D341Med (cell line): Measurements from ENCODE around the gene DNAAF5.
"Not testable (repeated sequence)": the region's sequence is repeated elsewhere in the genome, so short reads cannot be mapped to it uniquely, and the experiment has no call there.

Experiments
- DNase-seq: peaks from one replicate; pipeline ENCODE4 v3.0.0; 2012; ENCODE audit warnings: low spot score

The DNAAF5 gene

DNA sequence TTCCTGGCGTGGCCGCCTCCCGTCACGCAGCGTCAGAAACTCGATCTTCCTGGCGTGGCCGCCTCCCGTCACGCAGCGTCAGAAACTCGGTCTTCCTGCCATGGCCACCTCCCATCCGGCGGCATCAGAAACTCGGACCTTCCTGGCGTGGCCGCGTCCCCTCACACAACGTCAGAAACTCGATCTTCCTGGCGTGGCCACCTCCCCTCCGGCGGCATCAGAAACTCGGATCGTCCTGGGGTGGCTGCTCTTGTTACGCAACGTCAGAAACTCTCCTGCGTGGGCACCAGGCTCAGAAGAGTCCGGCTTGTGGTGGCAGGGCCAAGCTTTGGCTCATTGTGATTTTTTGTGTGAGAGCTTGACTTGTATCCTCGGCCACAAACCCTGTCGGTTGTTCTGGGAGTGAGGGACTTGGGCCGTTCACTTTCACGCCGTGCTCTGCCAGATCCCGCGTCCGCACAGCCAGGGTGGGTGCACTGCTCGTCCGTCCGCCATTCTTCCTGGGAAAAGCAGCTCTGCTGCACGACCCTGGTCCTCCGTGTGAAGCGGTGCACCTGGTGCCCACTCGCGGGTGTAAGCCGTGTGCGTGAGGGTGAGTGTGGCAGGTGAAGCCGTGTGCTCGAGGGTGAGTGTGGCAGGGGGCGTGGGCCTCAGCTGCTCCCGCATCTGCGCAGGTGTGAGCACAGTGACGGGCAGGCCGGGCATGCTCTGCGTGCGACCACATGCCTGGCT lies 56.4 kb downstream of the DNAAF5 start:
- DNase-seq = peak; percentile 23

DNA sequence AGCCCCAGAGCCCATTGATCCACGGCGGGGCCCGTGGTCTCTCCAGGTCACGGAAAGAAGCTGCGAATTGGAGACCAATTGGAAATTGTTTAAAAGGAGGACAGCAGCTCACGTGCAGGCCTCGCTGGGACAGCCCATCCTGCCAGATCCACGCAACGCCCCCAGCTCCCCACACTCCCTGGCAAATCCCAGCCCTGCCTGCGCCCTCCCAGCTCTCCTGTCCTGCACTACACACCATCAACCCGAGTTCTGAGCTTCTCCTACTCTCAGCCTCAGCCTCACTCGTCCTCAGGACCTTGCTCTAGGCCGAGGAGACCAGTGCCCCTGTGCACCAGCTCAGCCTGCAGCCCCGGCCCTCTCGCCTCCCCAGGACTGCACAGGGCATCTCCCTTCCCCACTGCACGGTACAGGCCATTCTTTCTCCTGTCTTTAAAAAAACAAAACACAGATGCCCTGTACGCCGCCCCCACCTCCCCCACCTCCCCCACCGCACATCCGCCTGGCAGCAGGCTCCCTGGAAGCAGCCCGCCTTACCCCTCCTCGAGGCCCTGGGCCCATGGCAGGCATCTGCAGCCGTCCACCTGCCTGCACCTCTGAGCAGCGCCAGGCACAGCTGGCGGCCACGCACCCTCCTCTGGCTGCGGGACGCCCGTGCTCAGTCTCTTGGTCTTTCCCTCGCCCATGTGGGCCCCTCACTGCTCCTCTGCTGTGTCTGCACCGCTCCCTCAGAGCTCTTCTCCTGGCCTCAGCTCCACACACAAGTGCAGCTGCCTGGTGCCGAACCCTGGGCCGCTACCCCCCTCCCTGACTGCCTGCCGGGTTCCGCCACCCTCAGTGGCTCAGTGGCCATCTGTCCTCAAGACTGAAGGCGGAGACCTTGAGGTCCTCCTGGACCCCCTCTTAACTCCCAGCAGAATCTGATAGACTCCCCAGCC lies 57.3 kb downstream of the DNAAF5 start:
- peak; percentile 18 for DNase-seq

DNA sequence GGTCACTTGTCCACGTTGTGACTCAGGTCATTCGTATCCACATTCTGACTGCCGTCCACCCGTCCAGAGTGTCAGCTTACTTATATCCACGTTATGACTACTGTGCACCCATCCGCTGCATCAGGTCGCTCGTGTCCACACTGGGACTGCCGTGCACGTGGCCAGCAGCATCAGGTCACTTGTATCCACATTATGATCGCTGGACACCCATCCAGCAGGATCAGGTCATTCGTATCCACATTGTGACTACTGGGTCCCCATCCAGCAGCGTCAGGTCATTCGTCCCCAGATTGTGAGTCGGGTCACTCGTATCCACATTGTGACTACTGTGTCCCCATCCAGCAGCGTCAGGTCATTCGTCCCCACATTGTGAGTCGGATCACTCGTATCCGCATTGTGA lies 58.5 kb downstream of the DNAAF5 start:
- no peak for DNase-seq

DNA sequence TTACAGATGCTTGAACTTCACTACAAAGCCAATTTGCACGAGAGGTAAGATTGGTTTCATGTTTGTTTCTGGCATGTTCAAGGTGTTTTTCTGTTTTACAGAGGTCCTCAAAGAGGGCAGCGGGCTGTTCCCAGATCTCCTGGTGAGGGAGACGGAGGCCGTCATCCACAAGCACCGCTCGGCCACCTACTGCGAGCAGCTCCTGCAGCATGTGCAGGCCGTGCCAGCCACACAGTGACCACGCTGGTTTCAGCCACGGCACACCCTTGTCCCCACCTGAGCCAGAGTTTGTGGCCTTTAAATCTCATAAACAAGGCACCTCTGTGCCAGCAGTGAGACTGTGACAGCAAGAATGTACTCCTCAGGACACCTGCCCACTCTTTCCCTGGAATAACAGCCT lies 58.9 kb downstream of the DNAAF5 start:
- DNase-seq = no peak

DNA sequence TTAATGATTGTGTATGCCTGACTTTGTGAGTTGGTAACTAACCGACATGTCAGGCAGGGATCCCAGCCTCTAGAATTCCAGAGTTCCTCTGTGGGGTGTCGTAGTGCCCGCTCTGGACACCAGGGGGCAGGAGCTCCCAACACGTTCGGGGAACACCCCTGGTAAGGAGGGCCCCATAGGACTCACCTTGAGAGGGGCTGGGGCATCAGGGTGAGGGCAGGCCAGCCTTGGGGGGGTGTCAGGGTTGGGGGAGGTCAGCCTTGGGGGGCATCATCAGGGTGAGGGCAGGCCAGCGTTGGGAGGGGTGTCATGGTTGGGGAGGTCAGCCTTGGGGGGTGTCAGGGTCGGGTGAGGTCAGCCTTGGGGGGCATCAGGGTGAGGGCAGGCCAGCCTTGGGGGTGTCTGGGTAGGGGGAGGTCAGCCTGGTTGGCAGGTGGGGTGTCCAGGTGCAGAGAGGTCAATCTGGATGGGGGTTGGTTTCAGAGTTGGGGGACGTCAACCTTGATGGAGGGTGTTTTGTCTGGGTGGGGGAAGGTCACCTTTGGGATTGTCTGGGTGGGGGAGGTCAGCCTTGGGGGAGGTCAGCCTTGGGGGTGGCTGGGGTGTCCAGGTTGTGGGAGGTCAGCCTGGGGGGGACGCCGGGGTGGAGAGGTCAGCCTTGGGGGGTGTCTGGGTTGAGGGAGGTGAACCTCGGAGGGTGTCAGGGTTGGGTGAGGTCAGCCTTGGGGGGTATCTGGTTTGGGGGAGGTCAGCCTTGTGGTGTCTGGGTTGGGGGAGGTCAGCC lies 60.2 kb downstream of the DNAAF5 start:
- peak; percentile 89 for DNase-seq

DNA sequence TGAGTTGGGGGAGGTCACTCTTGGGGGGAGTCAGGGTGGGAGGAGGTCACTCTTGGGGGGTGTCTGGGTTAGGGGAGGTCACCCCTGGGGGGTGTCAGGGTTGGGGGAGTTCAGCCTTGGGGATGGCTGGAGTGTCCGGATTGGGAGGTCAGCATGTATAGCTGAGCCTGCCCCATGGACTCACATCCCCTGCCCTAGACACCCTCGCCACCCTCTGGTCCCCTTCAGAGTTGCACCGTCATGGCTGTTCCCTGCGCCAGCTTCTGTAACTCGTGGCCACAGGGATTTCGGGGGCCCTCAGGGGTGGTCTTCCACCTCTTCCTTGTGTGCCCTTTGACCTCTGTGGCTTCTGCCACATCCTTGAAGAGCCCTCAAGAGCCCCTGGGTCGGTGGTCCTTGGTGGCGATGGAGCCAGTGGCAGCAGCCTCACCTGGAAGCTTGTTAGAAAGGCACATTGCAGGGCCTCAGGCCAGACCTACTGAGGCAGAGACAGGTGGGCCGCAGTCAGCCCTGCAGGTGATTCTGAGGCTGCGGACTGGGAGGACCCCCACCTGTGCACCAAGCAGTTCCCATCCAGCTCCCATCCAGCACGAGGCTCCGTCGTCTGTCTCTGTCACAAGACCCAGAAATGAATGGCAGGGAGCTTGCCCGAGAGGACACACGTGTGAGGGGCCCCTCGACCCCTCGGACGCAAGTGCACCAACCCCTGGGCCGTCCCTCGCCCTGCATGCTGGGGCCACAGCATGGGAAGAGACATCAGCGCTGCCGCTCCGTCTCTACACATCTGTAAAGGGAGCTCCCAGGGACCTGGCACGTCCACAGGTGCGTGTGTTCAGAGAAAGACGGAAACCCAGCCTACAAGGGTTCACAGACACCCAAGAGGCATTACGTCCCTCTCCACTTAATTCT lies 61.1 kb downstream of the DNAAF5 start:
- peak; percentile 44 for DNase-seq

DNA sequence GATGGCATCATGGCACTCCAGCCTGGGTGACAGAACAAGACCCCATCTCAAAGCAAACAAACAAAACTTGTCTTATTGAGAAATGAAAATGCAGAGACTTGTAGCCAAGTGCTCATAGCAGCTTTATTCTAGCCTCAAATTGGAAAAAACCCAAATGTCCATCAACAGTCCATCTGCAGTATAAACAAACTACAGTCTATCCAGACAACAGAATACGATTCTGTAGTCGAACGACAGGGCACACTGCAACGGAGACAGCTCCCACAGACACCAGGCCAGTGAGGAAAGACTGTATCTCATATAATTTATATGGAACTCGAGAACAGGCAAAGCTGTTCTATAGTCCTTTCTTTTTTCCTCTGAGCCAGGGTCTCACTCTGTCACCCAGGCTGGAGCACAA lies 65.0 kb downstream of the DNAAF5 start:
- DNase-seq = no peak

DNA sequence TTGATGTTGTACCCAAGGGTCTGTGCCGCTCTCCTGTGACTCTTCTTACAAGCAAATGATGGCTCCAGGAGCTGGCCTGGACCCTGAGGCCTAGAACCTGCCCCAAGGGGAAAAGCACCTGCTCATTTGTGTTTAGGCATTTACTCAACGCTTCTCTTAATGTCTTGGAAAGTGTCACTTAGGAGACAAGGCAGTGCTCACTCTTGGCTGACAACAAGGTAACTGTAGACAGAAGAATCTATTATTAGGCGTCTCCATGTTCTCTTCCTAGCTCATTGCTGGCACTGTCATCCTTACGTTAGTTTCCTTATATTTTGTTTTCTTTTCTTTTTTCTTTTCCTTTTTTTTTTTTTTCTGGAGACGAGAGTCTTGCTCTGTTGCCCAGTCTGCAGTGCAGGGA lies 67.7 kb downstream of the DNAAF5 start:
- DNase-seq = no peak

DNA sequence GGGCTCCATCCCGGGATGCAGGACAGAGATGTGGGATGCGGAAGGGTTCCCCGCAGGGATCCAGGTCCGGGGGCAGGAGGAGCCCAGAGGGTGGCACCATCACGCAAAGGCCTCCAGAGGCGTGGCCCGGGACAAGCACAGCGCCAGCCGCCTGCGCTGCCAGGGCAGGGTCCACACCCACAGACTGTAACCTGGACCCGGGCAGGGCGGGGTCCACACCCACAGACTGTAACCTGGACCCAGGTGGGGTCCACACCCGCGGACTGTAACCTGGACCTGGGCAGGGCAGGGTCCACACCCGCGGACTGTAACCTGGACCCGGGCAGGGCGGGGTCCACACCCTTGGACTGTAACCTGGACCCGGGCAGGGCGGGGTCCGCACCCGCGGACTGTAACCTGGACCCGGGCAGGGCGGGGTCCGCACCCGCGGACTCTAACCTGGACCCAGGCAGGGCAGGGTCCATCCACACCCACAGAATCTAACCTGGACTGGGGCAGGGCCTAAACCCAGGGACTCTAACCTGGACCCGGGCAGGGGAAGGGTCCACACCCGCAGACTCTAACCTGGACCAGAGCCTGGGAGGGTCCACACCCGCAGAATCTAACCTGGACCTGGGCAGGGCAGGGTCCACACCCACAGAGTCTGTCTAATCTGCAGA lies 68.3 kb downstream of the DNAAF5 start:
- no peak for DNase-seq

DNA sequence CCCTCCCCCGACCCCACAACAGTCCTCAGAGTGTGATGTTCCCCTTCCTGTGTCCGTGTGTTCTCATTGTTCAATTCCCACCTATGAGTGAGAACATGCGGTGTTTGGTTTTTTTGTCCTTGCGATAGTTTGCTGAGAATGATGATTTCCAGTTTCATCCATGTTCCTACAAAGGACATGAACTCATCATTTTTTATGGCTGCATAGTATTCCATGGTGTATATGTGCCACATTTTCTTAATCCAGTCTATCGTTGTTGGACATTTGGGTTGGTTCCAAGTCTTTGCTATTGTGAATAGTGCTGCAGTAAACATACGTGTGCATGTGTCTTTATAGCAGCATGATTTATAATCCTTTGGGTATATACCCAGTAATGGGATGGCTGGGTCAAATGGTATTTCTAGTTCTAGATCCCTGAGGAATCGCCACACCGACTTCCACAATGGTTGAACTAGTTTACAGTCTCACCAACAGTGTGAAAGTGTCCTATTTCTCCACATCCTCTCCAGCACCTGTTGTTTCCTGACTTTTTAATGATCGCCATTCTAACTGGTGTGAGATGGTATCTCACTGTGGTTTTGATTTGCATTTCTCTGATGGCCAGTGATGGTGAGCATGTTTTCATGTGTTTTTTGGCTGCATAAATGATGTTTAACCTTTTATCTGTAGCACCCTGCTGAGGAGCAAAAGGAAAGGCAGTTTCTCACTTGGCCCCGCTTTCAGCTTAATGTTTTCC lies 70.1 kb downstream of the DNAAF5 start:
- not testable (repeated sequence) for DNase-seq

DNA sequence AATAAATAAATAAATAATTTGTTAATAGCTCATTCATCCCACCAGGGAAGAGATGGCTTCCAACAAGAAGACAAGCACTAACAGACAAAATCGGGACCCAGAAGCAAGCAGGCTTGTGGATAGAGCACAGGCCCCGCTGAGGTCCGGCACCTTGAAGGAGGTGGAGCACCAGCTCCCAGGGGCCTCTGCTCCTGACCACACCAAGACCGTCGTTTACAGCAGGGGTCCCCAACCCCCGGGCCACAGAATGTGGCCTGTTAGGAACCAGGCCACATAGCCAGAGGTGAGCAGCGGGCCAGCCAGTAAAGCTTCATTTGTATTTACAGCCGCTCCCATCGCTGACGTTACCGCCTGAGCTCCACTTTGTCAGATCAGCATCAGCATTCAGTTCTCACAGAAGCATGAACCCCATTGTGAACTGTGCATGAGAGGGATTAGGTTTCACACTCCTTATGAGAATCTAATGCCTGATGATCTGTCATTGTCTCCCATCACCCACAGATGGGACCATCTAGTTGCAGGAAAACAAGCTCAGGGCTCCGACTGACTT lies 72.5 kb downstream of the DNAAF5 start:
- no peak for DNase-seq

DNA sequence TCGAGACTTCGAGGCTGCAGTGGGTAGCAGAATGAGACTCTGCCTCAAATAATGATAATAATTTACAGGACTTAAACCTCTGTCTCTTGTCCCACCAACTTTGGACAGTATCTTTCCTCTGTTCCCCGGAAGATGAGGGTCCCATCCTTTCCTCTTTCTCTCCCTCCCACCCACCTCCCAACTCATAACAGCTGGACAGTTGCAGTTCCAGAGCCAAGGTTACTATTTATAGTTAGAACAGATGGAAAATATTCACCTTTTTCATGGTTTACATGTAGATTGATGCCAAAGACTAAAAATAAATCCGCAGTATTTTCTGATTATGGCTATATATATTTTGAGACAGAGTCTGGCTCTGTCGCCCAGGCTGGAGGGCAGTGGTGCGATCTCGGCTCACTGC lies 74.2 kb downstream of the DNAAF5 start:
- no peak for DNase-seq

DNA sequence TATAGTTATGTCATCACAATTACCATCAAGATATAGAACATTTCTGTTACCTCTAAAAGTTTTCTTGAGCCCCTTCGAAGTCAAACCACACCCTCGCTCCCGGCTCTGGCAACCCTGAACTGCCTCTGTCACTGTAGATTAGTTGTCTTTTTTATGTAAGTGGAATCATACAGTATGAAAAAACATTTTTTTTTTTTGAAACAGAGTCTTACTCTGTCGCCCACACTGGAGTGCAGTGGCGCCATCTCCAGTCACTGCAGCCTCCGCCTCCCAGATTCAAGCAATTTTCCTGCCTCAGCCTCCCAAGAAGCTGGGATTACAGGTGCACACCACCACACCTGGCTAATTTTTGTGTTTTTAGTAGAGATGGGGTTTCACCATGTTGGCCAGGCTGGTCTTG lies 74.9 kb downstream of the DNAAF5 start:
- DNase-seq = not testable (repeated sequence)

DNA sequence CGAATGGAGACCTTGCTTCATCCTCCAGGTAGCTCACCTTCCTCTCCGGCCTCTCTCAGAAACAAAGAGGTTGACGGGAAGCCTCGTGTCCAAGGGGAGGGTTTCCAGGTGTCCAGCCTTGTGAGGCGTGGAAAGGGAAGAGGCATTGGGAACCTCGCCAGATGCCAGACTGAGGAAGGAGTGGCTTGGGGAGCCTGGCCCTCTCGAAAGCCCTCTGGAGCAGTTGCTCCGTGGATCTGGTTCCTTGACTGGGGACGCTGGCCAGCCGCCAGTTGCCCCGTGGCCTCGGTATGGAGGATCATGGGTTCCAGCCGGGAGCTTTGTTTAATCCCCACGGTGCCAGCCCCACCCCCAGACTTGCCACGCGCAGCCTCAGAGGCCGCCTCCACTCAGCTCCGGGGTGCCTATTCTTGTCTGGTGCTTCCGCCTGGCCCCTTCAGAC lies 75.5 kb downstream of the DNAAF5 start:
- peak; percentile 91 for DNase-seq

DNA sequence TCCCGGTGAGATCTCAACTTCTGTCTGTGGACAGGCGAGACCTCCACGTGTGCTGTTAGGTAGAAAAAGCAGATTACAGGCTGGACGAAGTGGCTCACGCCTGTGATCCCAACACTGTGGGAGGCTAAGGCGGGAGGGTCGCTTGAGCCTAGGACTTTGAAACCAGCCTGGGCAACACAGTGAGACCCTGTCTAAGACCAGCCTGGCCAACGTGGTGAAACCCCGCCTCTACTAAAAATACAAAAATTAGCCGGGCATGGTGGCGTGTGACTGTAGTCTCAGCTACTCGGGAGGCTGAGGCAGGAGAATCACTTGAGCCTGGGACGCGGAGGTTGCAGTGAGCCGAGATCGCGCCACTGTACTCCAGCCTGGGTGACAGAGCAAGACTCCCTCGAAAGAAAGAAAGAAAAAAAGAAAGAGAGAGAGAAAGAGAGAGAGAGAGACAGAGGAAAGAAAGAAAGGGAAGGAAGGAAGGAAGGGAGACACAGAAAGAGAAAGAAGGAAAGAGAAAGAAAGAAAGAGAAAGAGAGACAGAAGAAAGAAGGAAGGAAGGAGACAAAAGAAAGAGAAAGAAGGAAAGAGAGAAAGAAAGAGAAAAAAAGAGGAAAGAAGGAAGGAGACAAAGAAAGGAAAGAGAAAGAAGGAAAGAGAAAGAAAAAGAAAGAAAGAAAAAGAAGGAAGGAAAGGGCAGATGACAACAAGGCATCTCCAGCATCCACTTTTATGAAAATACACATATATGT lies 76.2 kb downstream of the DNAAF5 start:
- DNase-seq = no peak

DNA sequence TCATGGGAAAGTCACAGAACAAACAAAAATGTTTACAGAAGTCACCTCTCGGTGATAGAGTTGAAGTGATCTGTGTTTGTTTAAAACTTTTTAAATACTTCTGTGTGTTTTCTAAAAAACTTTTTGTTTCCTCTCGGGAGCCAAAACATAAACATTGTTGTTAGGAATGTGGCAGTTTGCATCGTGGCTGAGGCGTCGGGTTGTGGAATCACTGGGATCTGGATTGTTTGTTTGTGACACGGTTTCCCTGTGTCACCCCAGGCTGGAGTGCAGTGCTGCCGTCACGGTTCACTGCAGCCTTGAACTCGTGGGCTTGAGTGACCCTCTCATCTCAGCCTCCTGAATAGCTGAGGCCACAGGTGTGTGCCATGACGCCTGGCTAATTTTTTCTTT lies 76.7 kb downstream of the DNAAF5 start:
- no peak for DNase-seq

DNA sequence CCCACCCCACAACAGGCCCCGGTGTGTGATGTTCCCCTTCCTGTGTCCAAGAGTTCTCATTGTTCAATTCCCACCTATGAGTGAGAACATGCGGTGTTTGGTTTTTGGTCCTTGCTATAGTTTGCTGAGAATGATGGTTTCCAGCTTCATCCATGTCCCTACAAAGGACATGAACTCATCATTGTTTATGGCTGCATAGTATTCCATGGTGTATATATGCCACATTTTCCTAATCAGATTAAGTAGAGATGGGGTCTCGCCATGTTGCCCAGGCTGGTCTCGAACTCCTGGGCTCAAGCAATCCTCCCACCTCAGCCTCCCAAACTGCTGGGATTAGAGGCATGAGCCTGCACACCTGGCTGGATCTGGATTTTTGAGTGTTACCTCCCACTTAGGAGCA lies 77.3 kb downstream of the DNAAF5 start:
- DNase-seq = not testable (repeated sequence)

DNA sequence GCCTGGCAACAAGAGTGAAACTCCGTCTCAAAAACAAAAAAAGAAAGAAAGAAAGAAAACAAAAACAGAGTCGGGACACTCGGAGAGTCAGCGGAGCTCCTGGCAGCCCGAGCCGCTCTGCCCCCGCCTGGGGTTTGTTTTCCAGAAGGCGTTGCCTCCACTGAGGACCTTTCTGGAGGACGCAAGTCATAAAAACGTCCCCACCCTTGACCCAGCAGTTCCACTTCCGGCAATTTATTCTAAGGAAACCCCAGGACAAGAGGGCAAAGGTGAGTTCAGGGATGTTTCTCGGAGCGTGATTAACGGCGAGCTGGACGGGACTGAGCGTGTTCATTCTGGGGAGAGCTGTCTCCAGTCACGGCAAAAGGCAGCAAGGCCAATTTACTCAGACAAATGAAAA lies 78.8 kb downstream of the DNAAF5 start:
- DNase-seq = no peak
